ENCODE data around the gene GLIPR1L1.

- TF ChIP-seq ZNF24 (tag by site-specific recombination; IDR thresholded peaks at IDR 0.05) = no peak
- TF ChIP-seq MEIS1 (CRISPR knock-in tag; IDR thresholded peaks at IDR 0.05; ENCODE audit: borderline replicate concordance) = no peak
- TF ChIP-seq CTCF (tag by site-specific recombination; IDR thresholded peaks at IDR 0.05) = no peak
- no peak for TF ChIP-seq ZBTB26 (tag by site-specific recombination; optimal IDR thresholded peaks at IDR 0.05)
- TF ChIP-seq ZNF10 (tag by site-specific recombination; IDR thresholded peaks at IDR 0.05) = no peak
- no peak for TF ChIP-seq ZNF416 (tag by site-specific recombination; IDR thresholded peaks at IDR 0.05)
- no peak for TF ChIP-seq ZNF777 (tag by site-specific recombination; IDR thresholded peaks at IDR 0.05; ENCODE audit: borderline replicate concordance)
- TF ChIP-seq ZNF521 (tag by site-specific recombination; IDR thresholded peaks at IDR 0.05) = no peak
- TF ChIP-seq ZNF23 (tag by site-specific recombination; IDR thresholded peaks at IDR 0.05; ENCODE audit: borderline replicate concordance) = no peak
- no peak for TF ChIP-seq ZFP37 (tag by site-specific recombination; IDR thresholded peaks at IDR 0.05)
Observed at GRCh38 chr12:75288860-75289259, 45.6 kb upstream of the GLIPR1L1 start.
